HepG2 (cell line): Measurements from ENCODE around the gene PLEKHM2. TPM values are rescaled to one million over a fixed set of nuclear protein-coding genes. Genes with fewer than 3 reads are reported as not detected.

ENCODE experiments used
- ARNTL ChIP-seq: sonication (generic); formaldehyde crosslinking; IDR thresholded peaks from 2 replicates; pipeline ENCODE4 v1.4.0; 2020; ENCODE audit warnings: mild to moderate bottlenecking, missing genetic modification reagents
- CCAR2 ChIP-seq: fragments of 200-400 bp; formaldehyde crosslinking; optimal IDR thresholded peaks from 2 replicates; pipeline ENCODE3; 2018; ENCODE audit warnings: low read depth, mild to moderate bottlenecking, low read length, moderate library complexity
- DNMT1 ChIP-seq: sonication (generic); formaldehyde crosslinking; IDR thresholded peaks from 2 replicates; pipeline ENCODE4 v1.5.1; 2020; ENCODE audit warnings: mild to moderate bottlenecking, missing genetic modification reagents
- FOXM1 ChIP-seq: sonication (generic); formaldehyde crosslinking; IDR thresholded peaks from 2 replicates; pipeline ENCODE4 v1.5.0; 2020; ENCODE audit warnings: missing genetic modification reagents
- GTF2F1 ChIP-seq: fragments of 150-350 bp; IDR thresholded peaks from 2 replicates; pipeline ENCODE4 v1.6.1; 2014; ENCODE audit warnings: low read length
- HMG20A ChIP-seq: IDR thresholded peaks from 2 replicates; pipeline ENCODE4 v1.6.1; 2016; ENCODE audit warnings: borderline replicate concordance
- HNF4A ChIP-seq: sonication (generic); formaldehyde crosslinking; IDR thresholded peaks from 2 replicates; pipeline ENCODE4 v1.4.0; 2020; ENCODE audit warnings: missing genetic modification reagents
- HNRNPL ChIP-seq: fragments of 200-400 bp; formaldehyde crosslinking; IDR thresholded peaks from 2 replicates; pipeline ENCODE4 v1.6.1; 2017; ENCODE audit warnings: mild to moderate bottlenecking, low read depth, low read length
- KDM2A ChIP-seq: sonication (generic); formaldehyde crosslinking; IDR thresholded peaks from 2 replicates; pipeline ENCODE4 v1.4.0; 2020; ENCODE audit warnings: low read depth, missing genetic modification reagents, borderline replicate concordance
- NCOR1 ChIP-seq: fragments of 200-600 bp; sonication (generic); IDR thresholded peaks from 2 replicates; pipeline ENCODE4 v1.7.0; 2017; ENCODE audit warnings: antibody characterized with exemption, low read length, borderline replicate concordance
- U2AF1 ChIP-seq: fragments of 200-400 bp; formaldehyde crosslinking; optimal IDR thresholded peaks from 2 replicates; pipeline ENCODE3; 2017; ENCODE audit warnings: mild to moderate bottlenecking, low read depth, low read length
- ZBTB38 ChIP-seq: sonication (generic); formaldehyde crosslinking; IDR thresholded peaks from 2 replicates; pipeline ENCODE4 v1.5.1; 2020; ENCODE audit warnings: mild to moderate bottlenecking, missing genetic modification reagents
- ZNF34 ChIP-seq: sonication (generic); formaldehyde crosslinking; IDR thresholded peaks from 2 replicates; pipeline ENCODE4 v1.4.0; 2020; ENCODE audit warnings: mild to moderate bottlenecking, missing genetic modification reagents, borderline replicate concordance
- ZXDC ChIP-seq: sonication (generic); formaldehyde crosslinking; IDR thresholded peaks from 2 replicates; pipeline ENCODE4 v1.5.0; 2020; ENCODE audit warnings: mild to moderate bottlenecking, missing genetic modification reagents
- polyA plus RNA-seq, 8 experiments: library from polyadenylated mRNA; depleted of rRNA in 3 of 8; stranded (reverse) in 7 of 8; unstranded in 1 of 8; fragments of >200 nt; fragmentation: Illumina TruSeq in 4 of 8; extraction: Trizol in 4 of 8; gene quantifications; 2 replicates each; pipeline versions ENCODE4 v1.2.1 to v1.2.3, GENCODE V29; 2011 to 2016; ENCODE audit warnings: low read depth in 4 of 8, missing spikeins in 1 of 8, mixed read lengths in 1 of 8; ENCODE audit not compliant: insufficient read depth in 1 of 8
- total RNA-seq, 5 experiments: library from RNA; depleted of rRNA; stranded (reverse); fragments of >200 nt; fragmentation: Illumina TruSeq; extraction: Trizol; gene quantifications; 2 replicates each; pipeline ENCODE4 v1.2.3, GENCODE V29; 2016; ENCODE audit warnings: low read depth in 1 of 5
- TF ChIP-seq, protein P1 (sequence below): sonication (generic); formaldehyde crosslinking; IDR thresholded peaks from 2 replicates; pipeline ENCODE4 v1.5.1; 2020; ENCODE audit warnings: missing genetic modification reagents, mild to moderate bottlenecking, borderline replicate concordance
- TF ChIP-seq, protein P2 (sequence below): sonication (generic); formaldehyde crosslinking; IDR thresholded peaks from 2 replicates; pipeline ENCODE4 v1.4.0; 2020; ENCODE audit warnings: missing genetic modification reagents, low read depth, mild to moderate bottlenecking, borderline replicate concordance
- TF ChIP-seq, protein P3 (sequence below): sonication (generic); formaldehyde crosslinking; IDR thresholded peaks from 2 replicates; pipeline ENCODE4 v1.4.0; 2020; ENCODE audit warnings: mild to moderate bottlenecking, missing genetic modification reagents
- TF ChIP-seq, protein P4 (sequence below): sonication (generic); formaldehyde crosslinking; IDR thresholded peaks from 2 replicates; pipeline ENCODE4 v1.4.0; 2020; ENCODE audit warnings: missing genetic modification reagents
- TF ChIP-seq, protein P5 (sequence below): IDR thresholded peaks from 2 replicates; pipeline ENCODE4 v1.6.1; 2016; ENCODE audit warnings: mild to moderate bottlenecking, missing biosample characterization, missing genetic modification reagents

PLEKHM2 gene
- total and polyA plus RNA-seq, 2 of the 13 experiments (the other 11 are each of a cell fraction or from before 2014, with no cell fraction given), result 16.5 to 27.3 TPM

- TF ChIP-seq, protein P1, sequence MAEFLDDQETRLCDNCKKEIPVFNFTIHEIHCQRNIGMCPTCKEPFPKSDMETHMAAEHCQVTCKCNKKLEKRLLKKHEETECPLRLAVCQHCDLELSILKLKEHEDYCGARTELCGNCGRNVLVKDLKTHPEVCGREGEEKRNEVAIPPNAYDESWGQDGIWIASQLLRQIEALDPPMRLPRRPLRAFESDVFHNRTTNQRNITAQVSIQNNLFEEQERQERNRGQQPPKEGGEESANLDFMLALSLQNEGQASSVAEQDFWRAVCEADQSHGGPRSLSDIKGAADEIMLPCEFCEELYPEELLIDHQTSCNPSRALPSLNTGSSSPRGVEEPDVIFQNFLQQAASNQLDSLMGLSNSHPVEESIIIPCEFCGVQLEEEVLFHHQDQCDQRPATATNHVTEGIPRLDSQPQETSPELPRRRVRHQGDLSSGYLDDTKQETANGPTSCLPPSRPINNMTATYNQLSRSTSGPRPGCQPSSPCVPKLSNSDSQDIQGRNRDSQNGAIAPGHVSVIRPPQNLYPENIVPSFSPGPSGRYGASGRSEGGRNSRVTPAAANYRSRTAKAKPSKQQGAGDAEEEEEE, result no peak
- TF ChIP-seq ARNTL (CRISPR knock-in tag) (no peak), FOXM1 (CRISPR knock-in tag) (no peak), HMG20A (CRISPR knock-in tag) (no peak), GTF2F1 (no peak), HNRNPL (peak; percentile 39; the same call in 1 of the 2 replicates), U2AF1 (no peak), DNMT1 (CRISPR knock-in tag) (no peak), CCAR2 (no peak), ZNF34 (CRISPR knock-in tag) (no peak), NCOR1 (no peak), HNF4A (peak; percentile 70), ZXDC (CRISPR knock-in tag) (no peak), ZBTB38 (CRISPR knock-in tag) (no peak), KDM2A (CRISPR knock-in tag) (no peak)
- TF ChIP-seq, protein P2, sequence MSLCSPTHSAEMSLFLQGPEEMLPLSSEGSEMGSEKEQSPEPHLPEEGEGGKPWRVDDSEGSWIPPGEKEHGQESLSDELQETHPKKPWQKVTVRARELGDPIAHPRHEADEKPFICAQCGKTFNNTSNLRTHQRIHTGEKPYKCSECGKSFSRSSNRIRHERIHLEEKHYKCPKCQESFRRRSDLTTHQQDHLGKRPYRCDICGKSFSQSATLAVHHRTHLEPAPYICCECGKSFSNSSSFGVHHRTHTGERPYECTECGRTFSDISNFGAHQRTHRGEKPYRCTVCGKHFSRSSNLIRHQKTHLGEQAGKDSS (CRISPR knock-in tag), result no peak
- TF ChIP-seq, protein P3, sequence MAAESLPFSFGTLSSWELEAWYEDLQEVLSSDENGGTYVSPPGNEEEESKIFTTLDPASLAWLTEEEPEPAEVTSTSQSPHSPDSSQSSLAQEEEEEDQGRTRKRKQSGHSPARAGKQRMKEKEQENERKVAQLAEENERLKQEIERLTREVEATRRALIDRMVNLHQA (CRISPR knock-in tag), result no peak
- TF ChIP-seq, protein P4, sequence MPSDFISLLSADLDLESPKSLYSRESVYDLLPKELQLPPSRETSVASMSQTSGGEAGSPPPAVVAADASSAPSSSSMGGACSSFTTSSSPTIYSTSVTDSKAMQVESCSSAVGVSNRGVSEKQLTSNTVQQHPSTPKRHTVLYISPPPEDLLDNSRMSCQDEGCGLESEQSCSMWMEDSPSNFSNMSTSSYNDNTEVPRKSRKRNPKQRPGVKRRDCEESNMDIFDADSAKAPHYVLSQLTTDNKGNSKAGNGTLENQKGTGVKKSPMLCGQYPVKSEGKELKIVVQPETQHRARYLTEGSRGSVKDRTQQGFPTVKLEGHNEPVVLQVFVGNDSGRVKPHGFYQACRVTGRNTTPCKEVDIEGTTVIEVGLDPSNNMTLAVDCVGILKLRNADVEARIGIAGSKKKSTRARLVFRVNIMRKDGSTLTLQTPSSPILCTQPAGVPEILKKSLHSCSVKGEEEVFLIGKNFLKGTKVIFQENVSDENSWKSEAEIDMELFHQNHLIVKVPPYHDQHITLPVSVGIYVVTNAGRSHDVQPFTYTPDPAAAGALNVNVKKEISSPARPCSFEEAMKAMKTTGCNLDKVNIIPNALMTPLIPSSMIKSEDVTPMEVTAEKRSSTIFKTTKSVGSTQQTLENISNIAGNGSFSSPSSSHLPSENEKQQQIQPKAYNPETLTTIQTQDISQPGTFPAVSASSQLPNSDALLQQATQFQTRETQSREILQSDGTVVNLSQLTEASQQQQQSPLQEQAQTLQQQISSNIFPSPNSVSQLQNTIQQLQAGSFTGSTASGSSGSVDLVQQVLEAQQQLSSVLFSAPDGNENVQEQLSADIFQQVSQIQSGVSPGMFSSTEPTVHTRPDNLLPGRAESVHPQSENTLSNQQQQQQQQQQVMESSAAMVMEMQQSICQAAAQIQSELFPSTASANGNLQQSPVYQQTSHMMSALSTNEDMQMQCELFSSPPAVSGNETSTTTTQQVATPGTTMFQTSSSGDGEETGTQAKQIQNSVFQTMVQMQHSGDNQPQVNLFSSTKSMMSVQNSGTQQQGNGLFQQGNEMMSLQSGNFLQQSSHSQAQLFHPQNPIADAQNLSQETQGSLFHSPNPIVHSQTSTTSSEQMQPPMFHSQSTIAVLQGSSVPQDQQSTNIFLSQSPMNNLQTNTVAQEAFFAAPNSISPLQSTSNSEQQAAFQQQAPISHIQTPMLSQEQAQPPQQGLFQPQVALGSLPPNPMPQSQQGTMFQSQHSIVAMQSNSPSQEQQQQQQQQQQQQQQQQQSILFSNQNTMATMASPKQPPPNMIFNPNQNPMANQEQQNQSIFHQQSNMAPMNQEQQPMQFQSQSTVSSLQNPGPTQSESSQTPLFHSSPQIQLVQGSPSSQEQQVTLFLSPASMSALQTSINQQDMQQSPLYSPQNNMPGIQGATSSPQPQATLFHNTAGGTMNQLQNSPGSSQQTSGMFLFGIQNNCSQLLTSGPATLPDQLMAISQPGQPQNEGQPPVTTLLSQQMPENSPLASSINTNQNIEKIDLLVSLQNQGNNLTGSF (CRISPR knock-in tag), result no peak
- TF ChIP-seq, protein P5, sequence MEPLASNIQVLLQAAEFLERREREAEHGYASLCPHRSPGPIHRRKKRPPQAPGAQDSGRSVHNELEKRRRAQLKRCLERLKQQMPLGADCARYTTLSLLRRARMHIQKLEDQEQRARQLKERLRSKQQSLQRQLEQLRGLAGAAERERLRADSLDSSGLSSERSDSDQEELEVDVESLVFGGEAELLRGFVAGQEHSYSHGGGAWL (CRISPR knock-in tag), result no peak
These were observed 50.8 kb downstream of the PLEKHM2 start (continued) for GRCh38 chr1:15734901-15735300.
